ENCODE data around the gene NUP210L. TPM values are rescaled to one million over a fixed set of nuclear protein-coding genes. Genes with fewer than 3 reads are reported as not detected.
"Not testable (repeated sequence)": the region's sequence is repeated elsewhere in the genome, so short reads cannot be mapped to it uniquely, and the experiment has no call there.

NUP210L gene
- total RNA-seq, 6 experiments from 2014 or later, result not detected

DNA sequence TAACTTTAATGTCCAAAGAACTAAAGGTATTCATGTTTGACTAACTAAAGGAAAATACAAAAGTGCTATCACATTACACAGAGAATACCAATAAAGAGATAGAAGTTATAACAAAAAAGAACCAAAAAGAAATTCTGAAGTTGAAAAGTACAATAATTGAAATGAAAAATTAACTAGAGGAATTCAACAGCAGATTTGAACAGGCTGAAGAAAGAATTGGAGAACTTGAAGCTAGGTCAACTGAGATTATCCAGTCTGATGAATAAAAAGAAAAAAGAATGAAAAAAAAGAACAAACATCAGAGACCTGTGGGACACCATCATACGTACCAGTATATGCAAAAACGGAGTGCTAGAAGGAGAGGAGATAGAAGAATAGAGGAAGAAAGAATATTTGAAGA lies 78.5 kb downstream of the NUP210L start:
- TF ChIP-seq, protein P1, sequence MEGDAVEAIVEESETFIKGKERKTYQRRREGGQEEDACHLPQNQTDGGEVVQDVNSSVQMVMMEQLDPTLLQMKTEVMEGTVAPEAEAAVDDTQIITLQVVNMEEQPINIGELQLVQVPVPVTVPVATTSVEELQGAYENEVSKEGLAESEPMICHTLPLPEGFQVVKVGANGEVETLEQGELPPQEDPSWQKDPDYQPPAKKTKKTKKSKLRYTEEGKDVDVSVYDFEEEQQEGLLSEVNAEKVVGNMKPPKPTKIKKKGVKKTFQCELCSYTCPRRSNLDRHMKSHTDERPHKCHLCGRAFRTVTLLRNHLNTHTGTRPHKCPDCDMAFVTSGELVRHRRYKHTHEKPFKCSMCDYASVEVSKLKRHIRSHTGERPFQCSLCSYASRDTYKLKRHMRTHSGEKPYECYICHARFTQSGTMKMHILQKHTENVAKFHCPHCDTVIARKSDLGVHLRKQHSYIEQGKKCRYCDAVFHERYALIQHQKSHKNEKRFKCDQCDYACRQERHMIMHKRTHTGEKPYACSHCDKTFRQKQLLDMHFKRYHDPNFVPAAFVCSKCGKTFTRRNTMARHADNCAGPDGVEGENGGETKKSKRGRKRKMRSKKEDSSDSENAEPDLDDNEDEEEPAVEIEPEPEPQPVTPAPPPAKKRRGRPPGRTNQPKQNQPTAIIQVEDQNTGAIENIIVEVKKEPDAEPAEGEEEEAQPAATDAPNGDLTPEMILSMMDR (IDR thresholded peaks at IDR 0.05), result no peak
- Mint-ChIP-seq H3K27ac (no peak overlapping the region), H3K4me3 (no peak overlapping the region), H3K4me1 (ENCODE audit: low read depth) (no peaks in the 10 kb centered on the region), H3K36me3 (ENCODE audit: low read depth) (peaks cover 8% of the 10 kb centered on the region), H3K27me3 (ENCODE audit: insufficient read depth) (peaks cover 17% of the 10 kb centered on the region), H3K9me3 (peaks cover 9% of the 10 kb centered on the region)
- no peak for DNase-seq

DNA sequence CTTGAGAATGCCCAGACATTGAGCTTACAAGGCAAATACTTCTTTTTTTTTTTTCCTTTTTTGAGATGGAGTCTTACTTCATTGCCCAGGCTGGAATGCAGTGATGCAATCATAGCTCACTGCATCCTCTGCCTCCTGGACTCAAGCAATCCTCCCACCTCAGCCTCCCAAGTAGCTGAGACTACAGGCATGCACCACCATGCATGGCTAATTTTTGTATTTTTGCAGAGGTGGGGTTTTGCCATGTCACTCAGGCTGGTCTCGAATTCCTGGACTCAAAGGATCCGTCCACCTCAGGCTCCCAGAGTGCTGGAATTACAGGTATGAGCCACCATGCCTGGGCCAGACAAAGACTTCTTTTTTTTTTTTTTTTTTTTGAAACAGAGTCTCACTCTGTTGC lies 79.1 kb downstream of the NUP210L start:
- no peaks in the 10 kb centered on the region for H3K4me1 Mint-ChIP-seq (ENCODE audit: low read depth)
- H3K36me3 Mint-ChIP-seq (ENCODE audit: low read depth), result peaks cover 8% of the 10 kb centered on the region
- peaks cover 9% of the 10 kb centered on the region for H3K9me3 Mint-ChIP-seq
- H3K27me3 Mint-ChIP-seq (ENCODE audit: insufficient read depth), result peaks cover 17% of the 10 kb centered on the region
- no peak for DNase-seq
- H3K27ac Mint-ChIP-seq, result no peak overlapping the region
- TF ChIP-seq, protein P1 (IDR thresholded peaks at IDR 0.05), result no peak
- H3K4me3 Mint-ChIP-seq, result no peak overlapping the region

DNA sequence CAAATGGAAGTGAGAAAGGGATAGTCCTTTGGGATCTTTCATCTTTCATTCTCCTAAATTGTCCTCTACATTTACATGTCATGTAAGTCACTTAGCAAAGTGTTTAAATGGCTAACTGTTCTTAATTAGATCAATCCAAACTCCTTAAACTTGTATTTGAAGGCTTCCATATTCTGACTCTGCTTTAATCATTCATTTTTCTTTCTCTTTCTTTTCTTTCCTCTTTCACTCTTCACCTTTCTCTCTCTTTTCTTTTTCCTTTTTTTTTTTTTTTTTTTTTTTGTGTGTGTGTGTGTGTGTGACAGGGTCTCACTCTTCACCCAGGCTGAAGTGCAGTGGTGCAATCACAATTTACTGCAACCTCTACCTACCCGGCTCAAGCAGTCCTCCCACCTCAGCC lies 92.6 kb downstream of the NUP210L start:
- Mint-ChIP-seq H3K4me3 (no peak overlapping the region), H3K36me3 (ENCODE audit: low read depth) (no peaks in the 10 kb centered on the region), H3K27ac (no peak overlapping the region), H3K9me3 (no peaks in the 10 kb centered on the region; the same call in 1 of the 2 replicates), H3K27me3 (ENCODE audit: insufficient read depth) (peaks cover 23% of the 10 kb centered on the region), H3K4me1 (ENCODE audit: low read depth) (no peaks in the 10 kb centered on the region)
- DNase-seq, result no peak
- TF ChIP-seq, protein P1 (IDR thresholded peaks at IDR 0.05), result no peak

DNA sequence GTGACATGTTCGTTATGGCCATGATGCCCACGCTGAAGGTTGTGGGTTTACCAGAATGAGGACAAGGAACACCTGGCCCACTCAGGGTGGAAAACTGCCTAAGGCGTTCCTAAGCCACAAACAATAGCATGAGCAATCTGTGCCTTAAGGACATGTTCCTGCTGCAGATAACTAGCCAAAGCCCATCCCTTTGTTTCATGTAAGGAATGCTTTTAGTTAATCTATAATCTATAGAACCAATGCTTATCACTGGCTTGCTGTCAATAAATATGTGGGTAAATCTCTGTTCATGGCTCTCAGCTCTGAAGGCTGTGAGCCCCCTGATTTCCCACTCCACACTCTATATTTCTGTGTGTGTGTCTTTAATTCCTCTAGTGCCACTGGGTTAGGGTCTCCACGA lies 107.4 kb downstream of the NUP210L start:
- not testable (repeated sequence) for H3K27ac Mint-ChIP-seq; H3K4me1 Mint-ChIP-seq (ENCODE audit: low read depth); H3K36me3 Mint-ChIP-seq (ENCODE audit: low read depth); H3K4me3 Mint-ChIP-seq; DNase-seq
- Mint-ChIP-seq H3K9me3 (peaks cover 10% of the 10 kb centered on the region), H3K27me3 (ENCODE audit: insufficient read depth) (peaks cover 23% of the 10 kb centered on the region)

DNA sequence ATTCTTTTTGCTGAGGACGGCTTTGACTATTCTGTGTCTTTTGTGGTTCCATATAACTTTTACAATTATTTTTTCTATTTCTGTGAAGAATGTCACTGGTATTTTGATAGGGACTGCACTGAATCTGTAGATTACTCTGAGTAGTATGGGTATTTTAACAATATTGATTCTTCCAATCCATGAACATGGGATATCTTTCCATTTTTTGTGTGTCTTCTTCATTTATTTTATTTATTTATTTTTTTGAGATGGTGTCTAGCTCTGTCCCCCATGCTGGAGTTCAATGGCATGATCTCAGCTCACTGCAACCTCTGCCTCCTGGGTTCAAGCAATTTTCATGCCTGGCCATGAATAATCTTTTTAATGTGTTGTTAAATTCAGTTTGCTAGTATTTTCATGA lies 121.2 kb downstream of the NUP210L start:
- H3K27ac Mint-ChIP-seq; DNase-seq; H3K4me1 Mint-ChIP-seq (ENCODE audit: low read depth); H3K9me3 Mint-ChIP-seq; H3K36me3 Mint-ChIP-seq (ENCODE audit: low read depth); H3K4me3 Mint-ChIP-seq: not testable (repeated sequence)
- peaks cover 13% of the 10 kb centered on the region for H3K27me3 Mint-ChIP-seq (ENCODE audit: insufficient read depth)

DNA sequence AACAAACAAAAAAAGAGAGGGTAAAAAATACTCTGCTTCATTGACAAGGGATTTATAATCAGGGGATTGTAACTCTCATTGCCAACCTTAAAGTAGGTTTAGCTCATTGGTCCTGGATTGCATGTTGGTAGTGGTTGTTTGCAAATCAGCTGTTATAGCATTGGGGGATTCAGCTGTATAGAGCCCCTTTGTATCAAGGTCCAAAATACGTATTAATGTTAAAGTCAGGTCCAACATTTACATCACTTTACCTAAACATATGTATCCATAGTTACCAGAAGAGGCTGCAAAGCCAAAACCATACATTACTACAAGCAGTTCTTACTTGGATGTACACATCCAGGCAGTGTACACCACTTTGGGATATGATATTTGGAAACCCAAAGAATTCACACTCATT lies 134.9 kb downstream of the NUP210L start:
- Mint-ChIP-seq H3K36me3 (ENCODE audit: low read depth) (no peaks in the 10 kb centered on the region), H3K27ac (no peak overlapping the region), H3K9me3 (no peaks in the 10 kb centered on the region), H3K4me1 (ENCODE audit: low read depth) (no peaks in the 10 kb centered on the region), H3K27me3 (ENCODE audit: insufficient read depth) (peaks cover 1% of the 10 kb centered on the region; the same call in 1 of the 2 replicates), H3K4me3 (no peak overlapping the region)
- TF ChIP-seq, protein P1 (IDR thresholded peaks at IDR 0.05), result no peak
- no peak for DNase-seq

DNA sequence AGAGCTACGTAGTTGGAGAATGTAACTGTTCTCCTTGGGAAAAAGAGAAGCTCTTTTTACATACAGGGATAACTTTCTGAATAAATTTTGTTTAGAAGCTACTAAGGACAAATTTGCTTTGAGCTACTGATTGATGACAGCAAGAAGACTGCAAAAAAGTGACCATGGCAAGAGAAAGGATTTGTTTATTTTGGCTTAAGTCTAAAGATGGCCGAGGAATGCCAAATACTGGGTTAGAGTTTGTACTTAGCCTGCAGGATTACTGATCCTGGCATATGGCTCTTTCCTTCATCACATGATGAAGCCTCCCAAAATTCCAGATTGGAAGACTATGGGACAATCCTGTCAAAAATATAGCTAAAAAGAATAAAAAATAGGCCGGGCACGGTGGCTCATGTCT lies 135.6 kb downstream of the NUP210L start:
- Mint-ChIP-seq H3K4me3 (no peak overlapping the region), H3K36me3 (ENCODE audit: low read depth) (no peaks in the 10 kb centered on the region), H3K9me3 (no peaks in the 10 kb centered on the region), H3K27me3 (ENCODE audit: insufficient read depth) (peaks cover 1% of the 10 kb centered on the region; the same call in 1 of the 2 replicates), H3K27ac (no peak overlapping the region), H3K4me1 (ENCODE audit: low read depth) (peaks cover 6% of the 10 kb centered on the region)
- DNase-seq, result no peak
- TF ChIP-seq, protein P1 (IDR thresholded peaks at IDR 0.05), result no peak

Data from HFFc6 (cell line).